Lower leg skin (tissue), 3 donors: Measurements from ENCODE around the gene TSPAN15.

ENCODE experiments used
- POLR2A ChIP-seq, 2 donors: fragments of 450-650 bp; IDR thresholded peaks; one replicate each; pipeline ENCODE4 v1.6.1; 2016 to 2017; ENCODE audit warnings: antibody characterized with exemption in 2 of 2, mild to moderate bottlenecking in 1 of 2, moderate library complexity in 1 of 2
- TF ChIP-seq, protein P1 (sequence below), 3 donors: fragments of 450-650 bp; IDR thresholded peaks; one replicate each; pipeline ENCODE4 v1.5.1; 2016; ENCODE audit warnings: antibody characterized with exemption in 3 of 3, mild to moderate bottlenecking in 3 of 3, moderate library complexity in 2 of 3

DNA sequence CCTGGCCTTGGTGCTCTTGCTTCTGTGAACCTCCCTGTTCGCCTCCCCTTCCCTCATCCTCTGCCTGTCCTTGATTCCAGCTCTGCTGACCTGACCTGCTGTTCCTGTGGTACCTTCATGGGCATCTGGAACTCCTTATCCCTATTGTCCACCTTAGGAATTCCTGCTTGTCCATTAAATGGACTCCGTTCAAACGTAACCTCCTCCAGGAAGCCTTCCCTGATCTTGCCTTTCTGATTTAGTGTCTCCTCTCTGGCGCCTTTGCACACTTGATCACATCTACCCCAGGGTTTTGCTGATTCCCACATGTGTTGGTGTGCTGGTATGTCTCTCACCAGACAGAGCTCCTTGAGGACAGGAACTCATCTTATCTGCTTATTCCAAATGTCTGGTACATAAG lies 20.9 kb downstream of the TSPAN15 start:
- TF ChIP-seq, protein P1, sequence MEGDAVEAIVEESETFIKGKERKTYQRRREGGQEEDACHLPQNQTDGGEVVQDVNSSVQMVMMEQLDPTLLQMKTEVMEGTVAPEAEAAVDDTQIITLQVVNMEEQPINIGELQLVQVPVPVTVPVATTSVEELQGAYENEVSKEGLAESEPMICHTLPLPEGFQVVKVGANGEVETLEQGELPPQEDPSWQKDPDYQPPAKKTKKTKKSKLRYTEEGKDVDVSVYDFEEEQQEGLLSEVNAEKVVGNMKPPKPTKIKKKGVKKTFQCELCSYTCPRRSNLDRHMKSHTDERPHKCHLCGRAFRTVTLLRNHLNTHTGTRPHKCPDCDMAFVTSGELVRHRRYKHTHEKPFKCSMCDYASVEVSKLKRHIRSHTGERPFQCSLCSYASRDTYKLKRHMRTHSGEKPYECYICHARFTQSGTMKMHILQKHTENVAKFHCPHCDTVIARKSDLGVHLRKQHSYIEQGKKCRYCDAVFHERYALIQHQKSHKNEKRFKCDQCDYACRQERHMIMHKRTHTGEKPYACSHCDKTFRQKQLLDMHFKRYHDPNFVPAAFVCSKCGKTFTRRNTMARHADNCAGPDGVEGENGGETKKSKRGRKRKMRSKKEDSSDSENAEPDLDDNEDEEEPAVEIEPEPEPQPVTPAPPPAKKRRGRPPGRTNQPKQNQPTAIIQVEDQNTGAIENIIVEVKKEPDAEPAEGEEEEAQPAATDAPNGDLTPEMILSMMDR (IDR thresholded peaks at IDR 0.05), result no peak
- no peak for TF ChIP-seq POLR2A (IDR thresholded peaks at IDR 0.05)
